NB4 (cell line): Measurements from ENCODE around the gene OXNAD1.

Source experiments
- CTCF ChIP-seq: IDR thresholded peaks from one replicate; pipeline ENCODE4 v1.5.1; 2012; ENCODE audit warnings: low read depth, low read length
- POLR2A ChIP-seq: IDR thresholded peaks from 2 replicates; pipeline ENCODE4 v1.6.1; 2011; ENCODE audit warnings: mild to moderate bottlenecking; ENCODE audit not compliant: insufficient read length; ENCODE audit errors: extremely low read depth

GRCh38 chr3:16258177-16258576 lies 6.8 kb upstream of the OXNAD1 start:
- TF ChIP-seq CTCF (no peak), POLR2A (no peak)
